CD4-positive, alpha-beta memory T cell (primary cell): Measurements from ENCODE around the gene LRRC4B. TPM values are rescaled to one million over a fixed set of nuclear protein-coding genes. Genes with fewer than 3 reads are reported as not detected.
A peak's percentile ranks its signal among the peaks of the same experiment; 100 is the strongest.

Experiments
- CTCF ChIA-PET: fragments of 350-600 bp; sonication (Branson Sonifier 250); formaldehyde crosslinking; loops from one replicate; lab custom pipeline; 2021; ENCODE audit warnings: inconsistent platforms; ENCODE audit not compliant: partially characterized antibody; lab: Charles Lee
- POLR2A ChIA-PET: fragments of 350-600 bp; sonication (Branson Sonifier 250); formaldehyde crosslinking; loops from one replicate; lab custom pipeline; 2021; ENCODE audit not compliant: partially characterized antibody; lab: Charles Lee
- DNase-seq, 5 donors: peaks; one replicate each; pipeline versions ENCODE4 v3.0.0 to v3.0.0-alpha.2; 2020 to 2022; ENCODE audit warnings: mixed read lengths in 1 of 5
- H3K27ac ChIP-seq: one replicate; pipeline ENCODE4 v1.7.0; 2013; ENCODE audit warnings: low read depth, low read length
- H3K27me3 ChIP-seq: 2 replicates; pipeline ENCODE4 v1.7.0; 2013; ENCODE audit warnings: mild to moderate bottlenecking, low read length, moderate library complexity; ENCODE audit not compliant: insufficient read depth
- H3K36me3 ChIP-seq: 2 replicates; pipeline ENCODE4 v1.7.0; 2013; ENCODE audit warnings: mild to moderate bottlenecking, low read length, moderate library complexity; ENCODE audit not compliant: insufficient read depth
- H3K4me1 ChIP-seq: 2 replicates; pipeline ENCODE4 v1.7.0; 2013; ENCODE audit warnings: mild to moderate bottlenecking, low read length, moderate library complexity; ENCODE audit not compliant: insufficient read depth
- H3K4me3 ChIP-seq, 2 donors: one replicate each; pipeline ENCODE4 v1.7.0; 2013; ENCODE audit warnings: low read length in 2 of 2, mild to moderate bottlenecking in 1 of 2
- H3K9me3 ChIP-seq, 2 donors: one replicate each; pipeline ENCODE4 v1.7.0; 2013; ENCODE audit warnings: low read length in 2 of 2, control low read depth in 1 of 2; ENCODE audit not compliant: control insufficient read depth in 1 of 2
- H3K27ac Mint-ChIP-seq, 7 donors: one replicate each; pipeline ENCODE4 v1.8.0; 2020 to 2021; ENCODE audit warnings: mixed read lengths in 7 of 7, mild to moderate bottlenecking in 6 of 7, inconsistent platforms in 3 of 7, moderate library complexity in 3 of 7
- H3K27me3 Mint-ChIP-seq, 2 donors: one replicate each; pipeline ENCODE4 v1.8.0; 2020 to 2021; ENCODE audit warnings: mixed read lengths in 2 of 2
- H3K36me3 Mint-ChIP-seq, 2 donors: one replicate each; pipeline ENCODE4 v1.8.0; 2020 to 2021; ENCODE audit warnings: mixed read lengths in 2 of 2, inconsistent platforms in 1 of 2, mild to moderate bottlenecking in 1 of 2
- H3K4me1 Mint-ChIP-seq, 4 donors: one replicate each; pipeline ENCODE4 v1.8.0; 2020 to 2021; ENCODE audit warnings: mixed read lengths in 4 of 4, mild to moderate bottlenecking in 1 of 4
- H3K4me3 Mint-ChIP-seq, 8 donors: one replicate each; pipeline ENCODE4 v1.8.0; 2020 to 2021; ENCODE audit warnings: mixed read lengths in 8 of 8, mild to moderate bottlenecking in 7 of 8, moderate library complexity in 6 of 8, inconsistent platforms in 3 of 8
- H3K9me3 Mint-ChIP-seq, 8 donors: one replicate each; pipeline ENCODE4 v1.8.0; 2020 to 2021; ENCODE audit warnings: mixed read lengths in 8 of 8, mild to moderate bottlenecking in 5 of 8, inconsistent platforms in 3 of 8, moderate library complexity in 1 of 8
- intact Hi-C: fragments of 100-400 bp; cut with micrococcal nuclease; formaldehyde crosslinking; loops from one replicate; pipeline ENCODE4 v1.15.1; 2023
- polyA plus RNA-seq, 2 donors: library from polyadenylated mRNA; unstranded; fragments of 300-500 nt; fragmentation: Illumina TruSeq; gene quantifications; one replicate each; pipeline ENCODE4 v1.2.3, GENCODE V29; 2021
- total RNA-seq, 2 experiments: library from RNA; stranded (reverse); gene quantifications; one replicate each; pipeline ENCODE4 v1.2.3, GENCODE V29; 2021

The LRRC4B gene
- total and polyA plus RNA-seq, 4 experiments from 2014 or later, result 0.08 TPM; not detected in 3

- no peak overlapping the region for H3K4me3 ChIP-seq
- H3K27ac Mint-ChIP-seq, result peak overlapping the region in 2 of 7 donors; percentile 75 to 76
- peak overlapping the region in 3 of 8 donors; percentile 12 to 48 (median 24) for H3K4me3 Mint-ChIP-seq
- CTCF ChIA-PET, result no interaction called here
- H3K9me3 ChIP-seq, result no peaks in the 10 kb centered on the region
- intact Hi-C loops, result no loop called here
- POLR2A ChIA-PET, result no interaction called here
- peaks cover 0 to 4% of the 10 kb centered on the region in 2 donors for H3K36me3 Mint-ChIP-seq
- peak in 1 of 5 donors; percentile 42 for DNase-seq
- peaks cover 0 to 3% (median 0%) of the 10 kb centered on the region in 8 donors for H3K9me3 Mint-ChIP-seq
- H3K27me3 Mint-ChIP-seq, result peaks cover 0 to 9% of the 10 kb centered on the region in 2 donors
- H3K4me1 Mint-ChIP-seq, result peaks cover 7 to 23% (median 14%) of the 10 kb centered on the region in 4 donors
- H3K27ac ChIP-seq, result no peak overlapping the region
- H3K27me3 ChIP-seq, result no peaks in the 10 kb centered on the region
- no peaks in the 10 kb centered on the region for H3K36me3 ChIP-seq
- peaks cover 13% of the 10 kb centered on the region for H3K4me1 ChIP-seq
Observed at GRCh38 chr19:50514346-50515167, 53.7 kb downstream of the LRRC4B start.

DNA sequence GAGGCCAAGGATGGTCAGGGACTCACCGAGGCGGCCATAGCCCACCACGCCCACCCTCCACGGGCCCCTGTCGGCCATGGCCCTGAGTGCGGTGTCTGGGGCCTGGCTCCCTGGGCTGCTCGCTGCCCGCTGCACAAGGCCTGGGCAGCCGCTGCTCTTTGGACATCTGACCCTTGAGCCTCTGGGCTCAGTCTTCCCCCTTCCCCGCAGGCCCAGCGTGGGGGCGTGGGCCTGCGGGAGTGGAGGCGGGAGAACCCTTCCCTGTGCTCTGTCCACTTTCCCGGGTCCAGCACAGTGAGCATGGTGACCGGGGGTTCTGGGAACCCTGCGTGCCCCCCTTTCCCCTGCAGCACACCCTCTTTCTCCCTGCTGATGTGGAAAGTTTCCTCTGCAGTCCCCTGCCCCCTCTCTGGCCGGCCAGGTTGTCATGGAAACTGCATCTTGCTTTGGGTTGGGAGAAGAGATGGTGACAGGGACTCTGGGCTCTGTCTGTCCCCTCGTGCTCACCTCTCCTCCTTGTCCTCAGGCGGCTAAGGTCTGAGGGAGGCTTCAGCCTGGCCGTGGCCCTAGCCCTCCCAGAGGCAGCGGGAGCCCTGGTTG is 54.4 kb downstream of the LRRC4B start, which contains the start of gene ASPDH:
Gene ASPDH, minus strand, starts transcription at position 168 of the 600 bp plus-strand sequence. Its CDS starts 90 bp downstream, at position 78.
- Histone ChIP-seq H3K4me1 (peaks cover 13% of the 10 kb centered on the region), H3K27ac (no peak within 1 kb of the TSS), H3K4me3 (no peak within 1 kb of the TSS), H3K27me3 (no peaks in the 10 kb centered on the region), H3K9me3 (no peaks in the 10 kb centered on the region), H3K36me3 (no peaks in the 10 kb centered on the region)
- peaks cover 0 to 3% (median 0%) of the 10 kb centered on the region in 8 donors for H3K9me3 Mint-ChIP-seq
- peaks cover 0 to 4% of the 10 kb centered on the region in 2 donors for H3K36me3 Mint-ChIP-seq
- H3K4me1 Mint-ChIP-seq, result peaks cover 7 to 29% (median 17%) of the 10 kb centered on the region in 4 donors
- peaks cover 0 to 9% of the 10 kb centered on the region in 2 donors for H3K27me3 Mint-ChIP-seq
- peak within 1 kb of the TSS in 5 of 8 donors; percentile 11 to 72 (median 40) for H3K4me3 Mint-ChIP-seq
- DNase-seq, result peak in 1 of 5 donors; percentile 32
- H3K27ac Mint-ChIP-seq, result peak within 1 kb of the TSS in 5 of 7 donors; percentile 30 to 87 (median 76)
- POLR2A ChIA-PET, result interaction anchor here (3.1 kb wide), 1 partner anchor 156 kb away, joined by 22 read pairs; no protein-coding TSS in a partner anchor
- intact Hi-C loops, result no loop called here
- CTCF ChIA-PET, result no interaction called here

- Histone ChIP-seq H3K36me3 (no peaks in the 10 kb centered on the region), H3K9me3 (no peaks in the 10 kb centered on the region), H3K27me3 (no peaks in the 10 kb centered on the region), H3K27ac (no peak overlapping the region), H3K4me3 (no peak overlapping the region), H3K4me1 (peaks cover 13% of the 10 kb centered on the region)
- Mint-ChIP-seq H3K27me3 (peaks cover 0 to 9% of the 10 kb centered on the region in 2 donors), H3K27ac (peak overlapping the region in 4 of 7 donors; percentile 30 to 87 (median 64)), H3K4me3 (peak overlapping the region in 4 of 8 donors; percentile 11 to 72 (median 44)), H3K4me1 (peaks cover 7 to 32% (median 20%) of the 10 kb centered on the region in 4 donors), H3K36me3 (peaks cover 0 to 4% of the 10 kb centered on the region in 2 donors), H3K9me3 (peaks cover 0 to 3% (median 0%) of the 10 kb centered on the region in 8 donors)
- peak in 1 of 5 donors; percentile 29 for DNase-seq
- intact Hi-C loops, result no loop called here
- POLR2A ChIA-PET, result interaction anchor here (3.1 kb wide), 1 partner anchor 156 kb away, joined by 22 read pairs; no protein-coding TSS in a partner anchor
- CTCF ChIA-PET, result no interaction called here
Observed at GRCh38 chr19:50512999-50513745, 55.1 kb downstream of the LRRC4B start.

DNA sequence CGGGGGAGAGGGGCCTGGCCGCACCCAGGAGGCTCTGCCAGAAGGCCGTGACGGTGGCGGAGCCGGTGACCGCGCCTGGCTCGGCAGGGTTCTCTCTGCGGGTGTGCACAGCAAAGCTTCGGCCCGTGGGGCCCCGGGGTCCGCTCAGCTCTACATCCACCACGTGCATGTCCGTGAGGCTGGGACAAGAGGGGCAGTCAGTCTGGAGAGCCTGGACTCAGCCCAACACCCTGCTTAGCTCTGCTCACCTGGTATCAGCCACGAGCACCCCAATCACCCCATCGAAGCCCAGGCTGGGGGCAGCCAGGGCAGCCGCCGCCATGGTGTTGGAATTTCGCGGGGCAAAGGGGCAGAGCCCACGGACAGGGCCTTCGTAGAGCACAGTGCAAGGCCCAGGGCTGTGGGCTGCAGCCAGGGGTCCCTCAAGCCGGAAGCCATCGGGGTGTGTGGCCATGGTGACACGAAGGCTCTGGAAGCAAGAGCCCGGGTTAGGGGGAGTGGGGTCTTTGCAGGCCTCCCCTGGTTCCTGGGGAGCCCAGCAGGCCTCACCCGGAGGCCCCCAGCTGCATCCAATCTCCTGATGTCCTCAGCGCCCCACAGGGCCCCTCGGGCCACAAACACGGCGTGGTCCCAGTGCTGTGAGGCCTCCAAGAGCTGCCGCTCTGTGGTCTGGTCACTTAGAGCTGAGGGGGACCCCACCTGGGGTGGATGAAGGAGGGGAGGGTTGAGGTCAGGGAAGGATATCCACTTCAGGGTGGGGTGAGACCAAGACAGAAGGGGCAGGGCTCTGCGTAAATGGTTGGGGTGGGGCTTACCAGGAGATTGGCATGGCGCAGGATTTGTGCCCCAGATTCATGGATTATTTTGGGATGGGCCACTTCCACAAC is 55.9 kb downstream of the LRRC4B start:
- intact Hi-C loops, result no loop called here

DNA sequence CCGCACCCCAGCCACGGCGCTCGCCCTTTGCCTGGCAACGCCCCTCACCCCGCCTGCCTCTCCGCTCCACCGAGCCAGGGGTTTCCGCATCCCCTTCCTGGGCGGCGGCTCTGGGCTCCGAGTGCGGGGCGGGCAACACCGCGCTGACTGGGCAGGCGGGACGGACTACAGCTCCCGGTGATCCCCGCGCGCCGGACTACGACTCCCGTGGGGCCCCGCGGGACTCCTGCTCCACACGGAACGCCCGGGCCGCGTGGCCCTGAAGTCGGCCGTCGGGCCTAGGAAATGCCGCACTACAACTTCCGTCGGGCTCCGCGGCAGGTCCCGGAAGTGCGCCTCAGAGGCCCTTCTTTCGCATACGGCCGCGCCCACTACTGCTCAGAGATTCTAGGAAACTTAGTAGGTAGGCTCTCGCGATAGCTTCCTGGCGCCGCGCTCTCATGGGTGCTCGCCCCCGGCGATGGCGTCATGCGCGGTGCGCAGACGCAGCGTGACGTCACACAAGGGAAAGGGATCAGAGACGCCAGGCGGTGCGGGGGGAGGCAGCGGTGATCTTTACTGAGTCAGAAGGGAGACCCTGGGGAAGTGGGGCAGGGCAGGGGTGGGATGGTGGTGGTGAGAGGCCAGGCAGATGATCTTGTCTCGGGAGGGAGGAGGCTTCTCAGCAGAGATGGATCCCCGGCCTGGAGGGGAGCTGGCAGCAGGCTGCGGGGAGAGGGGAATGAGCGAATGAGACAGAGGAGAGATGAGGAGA is 57.0 kb downstream of the LRRC4B start, which contains the start of gene JOSD2:
Gene JOSD2, minus strand, starts transcription at position 123 of the 754 bp plus-strand sequence. CDS start 760 bp downstream, outside the sequence.
- H3K27ac ChIP-seq, result peak within 1 kb of the TSS; percentile 78
- H3K27me3 ChIP-seq, result no peaks in the 10 kb centered on the region
- H3K4me3 ChIP-seq, result peak within 1 kb of the TSS; percentile 61 to 83
- POLR2A ChIA-PET, result interaction anchor here (0.6 to 3.1 kb wide), 19 partner anchors 14 to 634 kb away, joined by 3 to 22 read pairs (median 5); partner anchors contain the start of genes AKT1S1, EMC10, GARIN5A and KCNC3
- intact Hi-C loops, result loop anchor here (1.0 to 2.0 kb wide), 6 partner anchors 35 to 293 kb away; partner anchors contain the start of genes EMC10, GARIN5A and POLD1
- Mint-ChIP-seq H3K9me3 (peaks cover 0 to 3% (median 0%) of the 10 kb centered on the region in 8 donors), H3K4me1 (peaks cover 7 to 32% (median 20%) of the 10 kb centered on the region in 4 donors), H3K4me3 (peak within 1 kb of the TSS; percentile 89 to 97 (median 92)), H3K27ac (peak within 1 kb of the TSS; percentile 97 to 99 (median 99)), H3K36me3 (peaks cover 0 to 4% of the 10 kb centered on the region in 2 donors), H3K27me3 (peaks cover 0 to 9% of the 10 kb centered on the region in 2 donors)
- CTCF ChIA-PET, result interaction anchor here (1.0 to 2.1 kb wide), 3 partner anchors 32 to 142 kb away, joined by 3 to 5 read pairs (median 5); no protein-coding TSS in a partner anchor
- peaks cover 13% of the 10 kb centered on the region for H3K4me1 ChIP-seq
- peak; percentile 94 to 99 (median 98) for DNase-seq
- H3K36me3 ChIP-seq, result no peaks in the 10 kb centered on the region
- H3K9me3 ChIP-seq, result no peaks in the 10 kb centered on the region

More for the DNA sequence above, 55.9 kb downstream of the LRRC4B start:
- Mint-ChIP-seq H3K4me3 (peak overlapping the region in 1 of 8 donors; percentile 31), H3K4me1 (peaks cover 7 to 32% (median 20%) of the 10 kb centered on the region in 4 donors), H3K27ac (peak overlapping the region in 2 of 7 donors; percentile 46 to 97), H3K27me3 (peaks cover 0 to 9% of the 10 kb centered on the region in 2 donors), H3K36me3 (peaks cover 0 to 4% of the 10 kb centered on the region in 2 donors), H3K9me3 (peaks cover 0 to 3% (median 0%) of the 10 kb centered on the region in 8 donors)
- no peaks in the 10 kb centered on the region for H3K9me3 ChIP-seq
- H3K27me3 ChIP-seq, result no peaks in the 10 kb centered on the region
- no peak overlapping the region for H3K4me3 ChIP-seq
- ChIA-PET POLR2A (interaction anchor here (1.5 to 3.1 kb wide), 6 partner anchors 126 to 292 kb away, joined by 5 to 22 read pairs (median 14); partner anchors contain the start of genes NR1H2 and POLD1), CTCF (interaction anchor here (2.1 kb wide), 1 partner anchor 143 kb away, joined by 5 read pairs; no protein-coding TSS in a partner anchor)
- H3K4me1 ChIP-seq, result peaks cover 13% of the 10 kb centered on the region
- peak in 1 of 5 donors; percentile 31 for DNase-seq
- no peak overlapping the region for H3K27ac ChIP-seq
- no peaks in the 10 kb centered on the region for H3K36me3 ChIP-seq
